Right kidney (tissue), 9 donors: ENCODE data around the gene NLRP3.
"Not testable (repeated sequence)": the region's sequence is repeated elsewhere in the genome, so short reads cannot be mapped to it uniquely, and the experiment has no call there.

Experiments
- DNase-seq: peaks from one replicate; pipeline ENCODE4 v3.0.0-alpha.2; 2016
- long read RNA-seq, 8 donors: transcript quantifications; one replicate each; lab custom pipeline, GENCODE V29; 2026

Gene NLRP3
- long read RNA-seq, donor 1 = 0 reads
- long read RNA-seq, donor 2 = 0 reads
- long read RNA-seq, donor 3 = 0 reads
- long read RNA-seq, donor 4 = 0 reads
- long read RNA-seq, donor 5 = 0 reads
- long read RNA-seq, donor 6 = 0 reads
- long read RNA-seq, donor 7 = 0 reads
- long read RNA-seq, donor 8 = 0 reads

- peak; percentile 13 for DNase-seq
These were observed at the start of gene NLRP3 for GRCh38 chr1:247415423-247416361. Gene NLRP3, plus strand, starts transcription at chr1:247416173. Its CDS starts 2,628 bp downstream, at chr1:247418801.

GRCh38 chr1:247366345-247366744, 49.6 kb upstream of the NLRP3 start:
- not testable (repeated sequence) for DNase-seq

GRCh38 chr1:247366926-247367645, 48.9 kb upstream of the NLRP3 start:
- no peak for DNase-seq

GRCh38 chr1:247367786-247368422, 48.1 kb upstream of the NLRP3 start:
- DNase-seq = no peak

GRCh38 chr1:247368490-247369145, 47.4 kb upstream of the NLRP3 start:
- no peak for DNase-seq

GRCh38 chr1:247370786-247371732, 44.9 kb upstream of the NLRP3 start:
- no peak for DNase-seq

GRCh38 chr1:247371801-247372259, 44.1 kb upstream of the NLRP3 start:
- no peak for DNase-seq

- peak; percentile 47 for DNase-seq
These were observed 42.2 kb upstream of the NLRP3 start for GRCh38 chr1:247373721-247374141.

- DNase-seq = not testable (repeated sequence)
These were observed 41.2 kb upstream of the NLRP3 start for GRCh38 chr1:247374651-247375334.

- DNase-seq = no peak
These were observed 40.2 kb upstream of the NLRP3 start for GRCh38 chr1:247375747-247376146.

GRCh38 chr1:247376659-247377058, 39.3 kb upstream of the NLRP3 start:
- DNase-seq = no peak

- DNase-seq = not testable (repeated sequence)
These were observed 38.3 kb upstream of the NLRP3 start for GRCh38 chr1:247377656-247378055.

- DNase-seq = no peak
These were observed 37.5 kb upstream of the NLRP3 start for GRCh38 chr1:247378334-247379073.

- no peak for DNase-seq
These were observed 30.7 kb upstream of the NLRP3 start for GRCh38 chr1:247385283-247385682.

- no peak for DNase-seq
These were observed 29.8 kb upstream of the NLRP3 start for GRCh38 chr1:247386217-247386616.

GRCh38 chr1:247386687-247387086, 29.3 kb upstream of the NLRP3 start:
- DNase-seq = no peak

GRCh38 chr1:247387096-247387495, 28.9 kb upstream of the NLRP3 start:
- DNase-seq = no peak

- DNase-seq = no peak
These were observed 28.4 kb upstream of the NLRP3 start for GRCh38 chr1:247387565-247387964.

- peak; percentile 58 for DNase-seq
These were observed 25.7 kb upstream of the NLRP3 start for GRCh38 chr1:247390116-247390791.
